ENCODE results near the gene COX6A1. TPM values are rescaled to one million over a fixed set of nuclear protein-coding genes. Genes with fewer than 3 reads are reported as not detected.
"Not testable (repeated sequence)": the region's sequence is repeated elsewhere in the genome, so short reads cannot be mapped to it uniquely, and the experiment has no call there.

The COX6A1 gene
- polyA plus RNA-seq, 10 donors, result 87.5 to 161 (median 112) TPM

DNA sequence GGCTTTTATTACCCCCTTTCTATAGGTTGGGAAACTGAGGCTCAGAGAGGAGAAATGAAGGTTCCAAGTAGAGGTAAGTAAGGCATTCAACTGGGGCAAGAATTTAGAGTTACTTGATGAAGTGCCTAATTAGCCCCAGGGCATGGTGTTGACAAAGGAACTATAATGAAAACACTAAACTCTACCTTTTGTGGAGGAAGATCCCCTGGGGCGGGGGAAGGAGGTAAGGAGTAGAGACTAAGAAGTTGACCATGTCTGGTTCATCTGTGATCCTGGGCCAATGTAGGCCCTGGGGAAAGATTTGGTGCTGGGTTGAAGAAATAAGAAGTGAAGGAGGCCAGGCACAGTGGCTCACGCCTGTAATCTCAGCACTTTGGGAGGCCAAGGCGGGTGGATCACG, 16.2 kb upstream of the COX6A1 start:
- no peak for DNase-seq

DNA sequence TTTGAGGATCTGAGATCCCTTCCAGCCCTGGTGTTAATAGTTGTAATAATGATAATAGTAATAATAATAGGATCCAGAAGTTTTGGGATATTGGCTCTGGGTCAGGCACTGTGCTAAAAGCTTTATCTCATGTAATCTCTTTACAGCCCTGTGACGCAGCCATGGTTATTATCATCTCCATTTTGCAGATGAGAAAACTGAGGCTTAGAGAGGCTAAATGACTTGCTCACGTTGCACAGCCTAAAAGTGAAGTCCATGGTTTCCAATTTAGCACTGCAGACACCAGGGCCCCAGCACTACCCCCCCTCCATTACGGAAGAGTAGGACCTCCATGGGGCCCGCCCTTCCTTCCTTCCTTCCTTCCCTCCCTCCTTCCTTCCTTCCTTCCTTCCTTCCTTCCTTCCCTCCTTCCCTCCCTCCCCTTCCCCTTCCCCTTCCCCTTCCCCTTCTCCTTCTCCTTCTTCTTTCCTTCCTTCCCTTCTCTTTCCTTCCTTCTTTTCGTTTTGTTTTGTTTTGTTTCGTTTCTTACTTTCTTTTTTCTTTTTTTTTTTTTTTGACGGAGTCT, 14.9 kb upstream of the COX6A1 start:
- DNase-seq, result no peak

DNA sequence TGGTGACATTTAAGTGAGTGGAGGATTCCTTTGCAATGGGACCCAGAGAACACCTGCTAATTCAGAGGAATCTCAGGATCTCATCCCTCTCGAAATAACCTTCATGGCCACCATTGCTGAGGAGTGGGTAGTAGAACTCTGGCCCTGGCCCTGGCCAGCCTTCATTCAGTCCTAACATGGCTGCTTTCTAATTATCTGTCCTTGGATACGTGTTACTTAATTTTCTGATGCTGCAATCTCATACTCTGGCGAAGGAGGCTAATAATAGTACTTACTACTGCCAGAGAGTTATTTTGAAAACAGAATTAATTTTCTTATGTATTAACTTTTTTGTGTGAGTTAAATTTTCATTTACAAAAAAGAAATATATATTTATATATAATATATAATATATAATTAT, 12.1 kb upstream of the COX6A1 start:
- DNase-seq, result no peak

DNA sequence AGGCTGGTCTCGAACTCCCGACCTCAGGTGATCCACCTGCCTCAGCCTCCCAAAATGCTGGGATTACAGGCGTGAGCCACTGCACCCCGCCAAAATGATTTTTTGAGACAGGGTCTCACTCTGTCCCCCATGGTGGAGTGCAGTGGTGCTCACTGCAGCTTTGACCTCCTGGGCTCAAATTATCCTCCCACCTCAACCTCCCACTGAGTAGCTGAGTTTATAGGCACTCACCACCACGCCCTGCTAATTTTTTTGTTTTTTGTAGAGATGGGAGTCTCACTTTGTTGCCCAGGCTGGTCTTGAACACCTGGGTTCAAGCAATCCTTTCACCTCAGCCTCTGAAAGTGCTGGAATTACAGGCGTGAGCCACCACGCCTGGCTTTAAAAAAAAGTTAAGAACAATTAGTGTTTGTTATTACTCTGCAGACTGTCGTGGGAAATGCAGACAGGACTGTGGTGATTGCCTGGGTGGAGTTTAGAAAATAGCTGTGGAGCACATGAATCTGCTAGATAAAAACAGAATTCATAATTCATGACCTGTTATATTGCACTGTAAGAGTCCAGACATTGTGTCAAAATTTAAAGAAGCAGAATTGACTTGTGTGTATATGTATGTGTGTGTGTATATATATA, 9.2 kb upstream of the COX6A1 start:
- no peak for DNase-seq

DNA sequence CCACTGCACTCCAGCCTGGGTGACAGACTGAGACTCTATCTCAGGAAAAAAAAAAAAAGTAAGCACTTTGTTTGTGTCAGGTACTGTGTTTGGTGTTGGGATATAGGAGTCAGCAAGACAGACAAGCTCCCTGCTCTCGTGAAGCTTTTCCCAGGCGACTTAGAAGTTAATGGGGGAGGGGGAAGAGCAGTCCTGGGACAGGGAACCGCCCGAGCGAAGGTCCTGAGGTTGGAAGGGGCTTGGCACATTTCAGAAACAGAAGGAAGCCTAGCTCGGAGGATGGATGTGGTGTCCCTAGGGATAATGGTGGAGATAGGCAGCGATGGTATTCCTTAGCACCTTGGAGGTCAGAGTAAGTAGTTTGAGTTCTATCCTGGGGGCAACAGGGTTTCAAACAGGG, 8.5 kb upstream of the COX6A1 start:
- DNase-seq, result no peak

DNA sequence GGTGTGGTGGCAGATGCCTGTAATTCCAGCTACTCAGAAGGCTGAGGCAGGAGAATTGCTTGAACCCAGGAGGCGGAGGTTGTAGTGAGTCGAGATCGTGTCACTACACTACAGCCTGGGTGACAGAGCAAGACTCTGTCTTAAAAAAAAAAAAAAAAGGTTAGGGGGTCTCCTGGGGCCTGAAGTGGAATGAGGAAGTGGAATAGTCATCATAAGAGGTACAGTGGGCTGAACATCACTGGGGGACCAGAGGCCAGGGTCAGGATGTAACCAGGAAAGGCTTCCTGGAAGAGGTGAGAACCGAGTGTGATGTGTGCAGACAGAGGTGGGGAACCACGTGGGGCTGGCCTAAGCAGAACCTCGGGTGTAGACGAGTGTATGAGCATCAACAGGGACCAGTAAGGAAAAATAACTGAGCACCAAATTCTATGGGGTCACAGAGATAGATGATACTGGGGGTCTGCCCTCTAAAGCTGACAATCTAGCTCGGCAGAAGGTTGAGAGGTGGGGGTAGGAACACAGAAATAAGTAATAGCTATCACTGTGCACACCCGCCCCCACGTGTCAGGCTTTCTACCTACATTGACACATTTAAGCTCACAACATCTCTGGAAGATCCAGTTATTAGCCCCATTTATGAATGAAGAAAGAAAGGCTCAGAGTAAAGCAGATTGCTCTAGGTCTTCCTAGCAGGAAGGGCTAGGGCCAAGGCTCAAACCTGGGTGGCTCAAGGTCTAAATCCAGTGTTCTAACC, 5.0 kb upstream of the COX6A1 start:
- DNase-seq, result no peak

DNA sequence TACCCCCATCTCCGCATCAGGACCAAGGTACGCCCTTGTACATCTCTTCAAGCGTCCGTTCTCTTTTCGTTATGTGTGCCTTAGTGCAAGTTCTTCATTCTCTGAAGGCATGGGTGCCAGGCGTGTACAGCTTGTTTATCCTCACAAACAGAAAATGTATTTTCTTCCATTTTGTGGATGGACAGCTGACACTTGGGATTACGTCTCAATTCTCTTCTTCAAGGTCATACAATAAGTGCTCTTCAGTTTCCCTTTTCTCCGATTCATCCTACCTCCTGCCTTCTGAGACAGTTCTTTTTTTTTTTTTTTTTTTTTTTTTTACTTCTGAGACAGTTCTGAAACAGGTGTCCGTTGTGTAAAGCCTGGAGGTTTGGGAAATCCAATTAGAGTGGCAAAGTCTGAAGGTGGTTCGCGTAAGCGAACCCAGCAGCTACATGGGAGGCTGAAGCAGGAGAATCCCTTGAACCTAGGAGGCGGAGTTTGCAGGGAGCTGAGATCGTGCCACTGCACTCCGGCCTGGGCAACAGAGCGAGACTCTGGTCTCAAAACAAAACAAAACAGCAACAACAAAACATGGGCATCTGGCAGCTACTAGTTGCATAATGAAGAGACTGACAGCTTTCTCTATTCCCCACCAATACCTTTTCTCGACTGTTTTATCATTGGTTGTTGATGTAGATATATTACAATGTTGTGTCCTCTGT, 734 bp downstream of the COX6A1 start:
- no peak for DNase-seq

DNA sequence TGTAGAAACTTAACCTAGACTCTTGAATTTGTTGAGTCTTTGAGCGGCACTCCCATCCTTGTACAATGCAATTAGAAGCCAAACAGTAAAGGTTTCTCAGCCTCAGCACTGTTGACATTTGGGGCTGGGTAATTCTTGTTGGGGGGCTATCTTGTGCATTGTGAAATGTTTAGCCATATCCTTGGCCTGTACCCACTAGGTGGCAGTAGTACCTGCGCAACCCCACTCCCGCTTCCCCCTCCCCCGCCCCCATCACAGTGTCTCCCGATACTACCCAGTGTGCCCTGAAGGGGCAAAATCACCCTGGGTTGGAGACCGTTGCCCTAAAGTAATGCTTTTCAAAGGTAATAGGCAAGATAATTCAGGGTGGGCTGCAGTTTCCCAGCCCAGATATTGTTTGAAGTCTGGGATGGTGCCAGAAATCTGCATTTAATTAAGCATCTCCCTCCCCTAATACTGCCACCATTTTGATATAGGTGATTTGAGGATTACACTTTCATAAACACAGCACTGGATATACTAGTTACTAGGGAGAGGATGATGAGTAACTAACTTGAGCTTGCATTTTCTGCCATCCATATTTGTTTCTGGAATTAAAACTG, 1.8 kb downstream of the COX6A1 start:
- DNase-seq, result peak; percentile 18 to 55 (median 47)

DNA sequence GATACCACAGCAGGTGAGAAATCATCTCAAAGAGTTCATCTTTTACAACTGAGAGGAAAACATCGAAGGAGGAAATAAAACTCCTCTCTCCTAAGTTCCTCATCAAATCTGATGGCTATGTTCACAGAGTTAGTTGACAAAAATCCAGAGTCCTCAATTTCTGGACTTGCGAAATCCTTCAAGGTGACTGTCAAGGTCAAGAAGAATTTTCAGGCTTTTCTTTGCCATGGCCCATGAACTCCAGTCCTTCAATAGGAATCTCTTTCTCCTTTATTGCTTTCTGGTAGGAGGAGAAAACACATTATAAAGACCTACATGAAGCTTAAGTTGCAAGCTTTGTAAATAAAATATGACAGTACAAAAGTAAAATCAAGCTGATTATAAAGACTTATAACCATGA, 6.8 kb downstream of the COX6A1 start:
- no peak for DNase-seq

DNA sequence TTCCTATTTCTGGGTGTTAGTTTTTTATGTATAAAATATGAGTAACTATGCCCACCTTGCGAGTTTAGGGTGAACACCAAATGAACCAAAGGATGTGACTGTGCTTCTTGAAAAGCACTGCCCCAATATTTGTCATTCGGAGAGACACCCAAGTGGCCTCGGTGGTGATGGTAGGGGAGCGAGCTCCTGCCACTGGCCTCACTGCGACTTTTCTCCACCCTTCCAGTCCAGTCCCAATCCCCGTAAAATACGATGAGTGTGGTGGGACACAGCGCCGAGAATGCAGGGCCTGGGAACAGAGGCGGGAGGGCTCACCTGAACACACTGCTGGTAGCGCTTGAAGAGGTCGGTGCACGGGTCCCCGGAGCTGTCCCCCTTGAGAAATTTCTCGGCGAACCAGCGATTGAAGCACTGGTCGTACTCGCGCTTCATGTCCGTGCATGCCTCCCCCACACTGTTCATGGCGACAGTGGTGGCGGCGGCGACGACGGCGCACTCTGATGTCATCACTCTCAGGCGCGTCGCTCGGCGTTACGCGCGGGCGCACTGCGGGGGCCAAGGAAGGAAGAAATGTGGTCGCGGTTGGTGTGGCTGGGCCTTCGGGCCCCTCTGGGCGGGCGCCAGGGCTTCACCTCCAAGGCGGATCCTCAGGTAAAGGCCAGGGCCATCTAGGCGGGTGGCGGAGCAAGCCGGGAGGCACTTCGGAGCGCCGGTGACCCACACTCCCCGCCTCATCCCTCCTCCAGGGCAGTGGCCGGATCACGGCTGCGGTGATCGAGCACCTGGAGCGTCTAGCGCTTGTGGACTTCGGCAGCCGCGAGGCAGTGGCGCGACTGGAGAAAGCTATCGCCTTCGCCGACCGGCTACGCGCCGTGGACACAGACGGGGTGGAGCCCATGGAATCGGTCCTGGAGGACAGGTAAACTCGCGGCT, 8.3 kb downstream of the COX6A1 start, which contains the start of the genes GATC and TRIAP1:
TSS of gene GATC (plus strand) at position 534 of the 933 bp plus-strand sequence. CDS start at position 571, 37 bp downstream.
TSS of gene TRIAP1 (minus strand) at position 474 of the 933 bp plus-strand sequence. CDS start at position 462, 12 bp downstream.
- peak; percentile 79 to 97 (median 89) for DNase-seq

DNA sequence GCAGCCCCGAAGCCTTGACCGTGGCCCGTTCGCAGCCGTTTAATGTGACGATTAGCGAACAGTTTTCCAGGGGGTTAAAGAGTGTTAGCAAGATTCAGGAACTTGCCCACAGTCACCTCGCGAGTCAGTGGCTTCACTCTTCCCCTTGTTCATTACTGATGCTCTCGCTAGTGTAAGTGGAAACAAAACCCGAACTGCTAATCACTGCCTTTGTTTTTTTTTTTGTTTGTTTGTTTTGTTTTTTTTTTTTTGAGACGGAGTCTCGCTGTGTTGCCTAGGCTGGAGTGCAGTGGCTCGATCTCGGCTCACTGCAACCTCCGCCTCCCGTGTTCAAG, 8.9 kb downstream of the COX6A1 start:
- DNase-seq, result not testable (repeated sequence)

DNA sequence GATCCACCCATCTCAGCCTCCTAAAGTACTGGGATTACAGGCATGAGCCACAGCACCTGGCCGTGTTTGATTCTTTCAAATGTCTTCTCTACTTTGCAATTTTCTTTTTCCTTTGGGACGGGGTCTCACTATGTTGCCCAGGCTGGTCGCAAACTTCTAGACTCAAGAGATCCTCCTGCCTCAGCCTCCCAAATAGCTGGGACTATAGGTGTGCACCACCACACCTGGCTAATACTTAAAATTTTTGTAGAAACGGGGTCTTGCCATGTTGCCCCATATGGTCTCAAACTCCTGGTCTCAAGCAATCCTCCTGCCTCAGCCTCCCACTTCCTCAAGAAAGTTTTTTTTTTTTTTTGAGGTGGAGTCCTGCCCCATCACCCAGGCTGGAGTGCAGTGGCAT, 10.1 kb downstream of the COX6A1 start:
- DNase-seq, result no peak

DNA sequence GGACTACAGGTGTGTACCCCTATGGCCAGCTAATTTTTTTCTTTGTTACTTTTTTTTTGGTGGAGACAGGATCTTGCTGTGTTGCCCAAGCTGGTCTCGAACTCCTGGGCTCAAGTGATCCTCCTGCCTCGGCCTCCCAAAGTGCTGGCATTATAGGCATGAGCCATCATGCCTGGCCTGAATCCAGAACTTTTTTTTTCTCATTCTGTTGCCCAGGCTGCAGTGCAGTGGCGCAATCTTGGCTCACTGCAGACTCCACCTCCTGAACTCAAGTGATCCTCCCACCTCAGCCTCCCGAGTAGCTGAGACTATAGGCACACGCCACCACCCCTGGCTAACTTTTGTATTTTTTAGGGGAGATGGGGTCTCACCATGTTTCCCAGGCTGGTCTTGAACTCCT, 14.6 kb downstream of the COX6A1 start:
- not testable (repeated sequence) for DNase-seq

DNA sequence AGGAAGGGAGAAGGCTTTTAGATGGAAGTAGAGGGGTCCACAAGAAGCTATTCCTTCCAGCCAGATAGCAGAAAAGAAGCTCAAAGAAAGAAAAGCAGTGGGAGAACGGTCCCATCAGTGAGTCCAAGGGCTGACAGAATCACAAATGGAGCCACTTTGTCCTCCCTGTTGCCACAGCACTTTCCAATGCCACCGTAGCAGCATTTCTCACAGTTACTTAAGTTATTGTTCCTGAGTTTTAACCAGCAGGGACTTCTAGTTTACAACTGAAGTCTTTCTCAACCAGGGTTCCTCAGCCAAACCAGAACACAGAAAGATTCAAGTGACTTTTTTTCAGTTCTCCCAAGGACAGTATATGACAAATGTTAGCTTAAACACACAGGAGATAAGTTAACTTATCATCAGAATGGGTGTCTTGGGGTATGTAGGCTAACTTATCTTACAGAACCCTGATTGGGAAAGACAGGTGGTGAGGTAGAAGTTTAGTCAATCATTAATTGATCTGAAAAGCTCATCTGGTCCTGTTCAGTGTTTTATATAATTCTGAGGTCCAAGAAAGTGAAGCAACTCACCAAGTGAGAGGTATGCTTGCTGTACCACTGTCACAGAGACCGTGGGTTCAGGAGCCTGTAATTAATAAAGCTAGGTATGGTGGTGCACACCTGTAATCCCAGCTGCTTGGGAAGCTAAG, 15.3 kb downstream of the COX6A1 start:
- DNase-seq, result no peak

DNA sequence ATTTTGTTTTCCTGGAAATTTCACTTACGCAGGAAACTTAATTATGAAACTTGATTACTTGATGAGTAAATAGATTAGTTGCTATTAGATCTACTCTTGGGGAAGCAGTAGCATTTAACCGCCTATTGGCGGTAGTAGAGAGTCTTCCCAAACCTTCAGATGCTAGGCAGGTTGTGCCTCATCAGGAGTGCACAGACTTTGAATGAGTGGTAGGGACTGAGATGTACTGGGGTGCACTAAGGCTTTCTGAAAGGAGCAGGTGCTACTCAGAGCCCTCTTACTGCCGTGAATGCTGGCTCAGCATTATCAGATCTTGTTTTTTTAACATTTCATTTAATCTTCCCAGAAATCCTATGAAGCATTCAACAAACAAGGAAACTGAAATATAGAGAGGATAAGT, 16.1 kb downstream of the COX6A1 start:
- DNase-seq, result no peak

DNA sequence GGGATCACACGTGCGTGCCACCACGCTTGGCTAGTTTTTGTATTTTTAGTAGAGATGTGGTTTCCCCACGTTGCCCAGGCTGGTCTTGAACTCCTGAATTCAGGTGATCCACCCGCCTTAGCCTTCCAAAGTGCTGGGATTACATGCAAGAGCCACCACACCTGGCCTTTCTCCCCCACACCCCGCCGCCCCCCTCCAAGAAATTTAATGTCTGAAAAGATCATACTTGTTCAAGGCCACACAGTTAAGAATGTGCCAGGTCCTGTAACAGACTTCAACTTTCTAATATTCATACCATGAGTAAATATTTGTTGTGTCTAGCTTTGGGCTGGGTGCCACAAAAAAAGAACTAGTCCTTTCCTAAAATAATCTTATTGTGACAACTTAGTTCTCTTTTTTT, 17.4 kb downstream of the COX6A1 start:
- DNase-seq, result no peak

DNA sequence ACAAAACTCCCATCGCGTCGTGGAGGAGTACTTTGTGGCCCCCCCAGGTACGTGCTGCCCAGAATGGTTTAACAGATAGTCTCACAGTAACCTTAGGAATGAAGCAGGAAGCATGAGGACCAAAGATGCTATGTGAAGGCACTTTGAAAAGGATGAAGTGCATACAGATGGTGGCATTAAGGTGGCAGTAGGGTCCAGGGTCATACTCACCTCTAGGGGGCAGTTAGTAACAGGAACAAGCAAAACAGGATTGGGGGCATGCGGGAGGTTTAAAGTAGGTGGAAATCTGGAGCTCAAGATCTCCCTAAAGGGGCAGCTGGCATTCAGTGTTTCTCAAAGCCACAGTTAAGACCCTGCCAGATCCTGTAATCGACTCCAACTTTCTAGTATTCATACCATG, 19.2 kb downstream of the COX6A1 start:
- no peak for DNase-seq

DNA sequence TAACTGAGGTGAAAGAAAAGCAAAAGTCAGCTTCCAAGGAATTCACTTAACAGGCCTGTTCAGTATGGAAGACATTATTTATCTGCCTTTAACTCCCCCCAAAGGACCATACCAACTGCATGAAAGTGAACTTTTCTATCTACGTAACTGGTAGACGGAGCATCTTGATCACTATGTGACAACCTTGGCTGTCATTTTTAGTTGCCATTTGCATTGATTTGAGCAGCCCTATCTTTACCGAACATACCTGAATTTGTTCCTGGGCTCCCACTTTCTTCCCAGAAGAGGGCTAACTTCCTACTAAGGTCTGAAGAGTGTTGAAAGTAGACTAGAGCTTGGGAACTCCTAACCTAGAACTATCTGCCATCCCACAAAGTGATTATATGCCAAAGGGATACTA, 22.2 kb downstream of the COX6A1 start:
- DNase-seq, result no peak

DNA sequence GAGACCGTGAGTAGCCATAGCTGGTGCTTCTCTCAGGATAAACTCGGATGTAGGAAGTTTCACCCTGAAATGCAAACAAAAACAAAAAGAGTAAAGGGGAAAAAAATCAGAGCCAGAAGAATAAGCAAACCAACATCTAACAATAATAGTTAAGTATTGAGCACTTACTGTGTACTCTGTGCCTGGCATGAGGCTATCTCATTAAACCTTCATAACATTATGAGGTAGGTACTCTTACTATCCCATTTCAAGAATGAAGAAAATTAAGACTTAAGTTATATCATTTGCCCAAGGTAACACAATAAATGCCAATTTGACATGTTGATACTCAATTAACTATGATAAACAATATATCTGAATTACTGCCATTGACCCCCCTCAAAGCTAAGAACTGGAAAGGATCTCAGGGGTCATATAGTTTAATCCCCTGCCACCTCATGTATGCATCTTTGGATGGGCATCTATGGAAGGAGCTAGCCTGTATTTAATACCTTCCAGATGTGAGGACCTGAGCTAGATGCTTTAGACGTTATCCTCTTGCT, 24.3 kb downstream of the COX6A1 start:
- DNase-seq, result no peak

DNA sequence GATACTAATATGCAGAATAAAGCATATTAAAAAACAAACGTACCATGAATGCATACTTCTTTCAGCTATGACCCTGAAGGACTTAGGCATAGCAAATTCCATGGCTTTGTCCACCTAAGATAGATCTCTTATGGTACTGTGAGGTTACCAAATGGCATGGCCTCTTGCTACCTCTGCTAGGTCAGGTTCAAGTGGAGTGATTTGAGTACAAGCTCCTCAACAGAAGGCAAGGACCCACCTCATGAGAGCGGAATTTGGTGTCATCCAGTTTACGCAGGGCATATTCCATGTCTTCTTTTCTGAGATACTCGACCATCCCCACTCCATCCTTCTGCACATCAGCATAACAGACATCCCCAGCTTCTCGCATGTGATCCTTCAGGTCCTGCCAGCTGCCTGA, 25.8 kb downstream of the COX6A1 start:
- DNase-seq, result no peak

All from muscle of back (tissue), 11 donors.